Cardiac fibroblast (primary cell): ENCODE measurements around the gene CAMSAP1.

Source experiments
- DNase-seq, 2 donors: peaks; one replicate each; pipeline versions ENCODE4 v3.0.0 to v3.0.0-alpha.2; 2010; ENCODE audit warnings: low read depth in 2 of 2
- H3K4me3 ChIP-seq, 2 donors: replicated peaks in 1 of 2; 1 replicate in 1 of 2; 2 replicates in 1 of 2; pipeline ENCODE4 v1.5.1; 2011; ENCODE audit warnings: low read depth in 2 of 2, low read length in 2 of 2, mild to moderate bottlenecking in 2 of 2, moderate library complexity in 1 of 2
- CTCF ChIP-seq: IDR thresholded peaks from one replicate; pipeline ENCODE4 v1.5.1; 2011; ENCODE audit warnings: low read depth, mild to moderate bottlenecking, low read length, inconsistent platforms

CAMSAP1 gene

GRCh38 chr9:135790356-135790755 is 117.0 kb downstream of the CAMSAP1 start:
- H3K4me3 ChIP-seq: no peak overlapping the region
- TF ChIP-seq CTCF: no peak
- no peak for DNase-seq

GRCh38 chr9:135789838-135790291 is 117.5 kb downstream of the CAMSAP1 start:
- no peak for DNase-seq
- no peak for TF ChIP-seq CTCF
- H3K4me3 ChIP-seq: no peak overlapping the region

- no peak overlapping the region for H3K4me3 ChIP-seq
- DNase-seq: no peak
- no peak for TF ChIP-seq CTCF
These were observed 118.6 kb downstream of the CAMSAP1 start for GRCh38 chr9:135788576-135789300.

- no peak for DNase-seq
- no peak for TF ChIP-seq CTCF
- H3K4me3 ChIP-seq: no peak overlapping the region
These were observed 119.4 kb downstream of the CAMSAP1 start for GRCh38 chr9:135787776-135788575.

GRCh38 chr9:135787317-135787716 is 120.0 kb downstream of the CAMSAP1 start:
- DNase-seq: no peak
- no peak for TF ChIP-seq CTCF
- H3K4me3 ChIP-seq: no peak overlapping the region

- no peak for DNase-seq
- no peak for TF ChIP-seq CTCF
- H3K4me3 ChIP-seq: no peak overlapping the region
These were observed 121.1 kb downstream of the CAMSAP1 start for GRCh38 chr9:135786146-135786690.
